Measurements from ENCODE around the gene BCR. TPM values are rescaled to one million over a fixed set of nuclear protein-coding genes. Genes with fewer than 3 reads are reported as not detected.

The BCR gene
- total RNA-seq, 1 donor from 2014 or later = 92.6 TPM

GRCh38 chr22:23266780-23267179 is 86.5 kb downstream of the BCR start:
- H3K4me3 Mint-ChIP-seq (ENCODE audit: unreplicated experiment) = peak overlapping the region; percentile 31

GRCh38 chr22:23267226-23268043 is 87.1 kb downstream of the BCR start:
- TF ChIP-seq CTCF (IDR thresholded peaks at IDR 0.05; ENCODE audit: unreplicated experiment) = no peak
- Mint-ChIP-seq H3K4me3 (ENCODE audit: unreplicated experiment) (no peak overlapping the region), H3K27me3 (ENCODE audit: unreplicated experiment) (peaks cover 9% of the 10 kb centered on the region), H3K4me1 (ENCODE audit: unreplicated experiment) (peaks cover 6% of the 10 kb centered on the region), H3K36me3 (ENCODE audit: low read depth, unreplicated experiment) (peaks cover 28% of the 10 kb centered on the region), H3K9me3 (ENCODE audit: unreplicated experiment) (no peaks in the 10 kb centered on the region), H3K27ac (ENCODE audit: unreplicated experiment) (no peak overlapping the region)
- no peak for DNase-seq (ENCODE audit: low spot score)

More at GRCh38 chr22:23266780-23267179, 86.5 kb downstream of the BCR start:
- no peak for DNase-seq (ENCODE audit: low spot score)
- H3K36me3 Mint-ChIP-seq (ENCODE audit: low read depth, unreplicated experiment) = peaks cover 28% of the 10 kb centered on the region
- peaks cover 8% of the 10 kb centered on the region for H3K4me1 Mint-ChIP-seq (ENCODE audit: unreplicated experiment)
- no peak overlapping the region for H3K27ac Mint-ChIP-seq (ENCODE audit: unreplicated experiment)
- H3K27me3 Mint-ChIP-seq (ENCODE audit: unreplicated experiment) = peaks cover 9% of the 10 kb centered on the region
- TF ChIP-seq CTCF (IDR thresholded peaks at IDR 0.05; ENCODE audit: unreplicated experiment) = no peak
- no peaks in the 10 kb centered on the region for H3K9me3 Mint-ChIP-seq (ENCODE audit: unreplicated experiment)

GRCh38 chr22:23268139-23268712 is 87.9 kb downstream of the BCR start:
- Mint-ChIP-seq H3K4me1 (ENCODE audit: unreplicated experiment) (peaks cover 6% of the 10 kb centered on the region), H3K9me3 (ENCODE audit: unreplicated experiment) (no peaks in the 10 kb centered on the region), H3K27me3 (ENCODE audit: unreplicated experiment) (peaks cover 12% of the 10 kb centered on the region), H3K27ac (ENCODE audit: unreplicated experiment) (no peak overlapping the region), H3K36me3 (ENCODE audit: low read depth, unreplicated experiment) (peaks cover 31% of the 10 kb centered on the region), H3K4me3 (ENCODE audit: unreplicated experiment) (no peak overlapping the region)
- DNase-seq (ENCODE audit: low spot score) = no peak
- no peak for TF ChIP-seq CTCF (IDR thresholded peaks at IDR 0.05; ENCODE audit: unreplicated experiment)

- Mint-ChIP-seq H3K27ac (ENCODE audit: unreplicated experiment) (no peak overlapping the region), H3K4me3 (ENCODE audit: unreplicated experiment) (no peak overlapping the region), H3K4me1 (ENCODE audit: unreplicated experiment) (peaks cover 6% of the 10 kb centered on the region), H3K9me3 (ENCODE audit: unreplicated experiment) (no peaks in the 10 kb centered on the region), H3K27me3 (ENCODE audit: unreplicated experiment) (peaks cover 12% of the 10 kb centered on the region), H3K36me3 (ENCODE audit: low read depth, unreplicated experiment) (peaks cover 30% of the 10 kb centered on the region)
- TF ChIP-seq CTCF (IDR thresholded peaks at IDR 0.05; ENCODE audit: unreplicated experiment) = no peak
- DNase-seq (ENCODE audit: low spot score) = no peak
Measured at GRCh38 chr22:23268877-23269276, 88.6 kb downstream of the BCR start.

Data from endothelial cell (in vitro differentiated cells).